ENCODE data around the gene CNGA3. TPM values are rescaled to one million over a fixed set of nuclear protein-coding genes. Genes with fewer than 3 reads are reported as not detected.
"Not testable (repeated sequence)": the region's sequence is repeated elsewhere in the genome, so short reads cannot be mapped to it uniquely, and the experiment has no call there.

The CNGA3 gene
- total RNA-seq, 1 donor from 2014 or later = 0.21 TPM

- DNase-seq (ENCODE audit: low read depth) = no peak
- TF ChIP-seq CTCF (IDR thresholded peaks at IDR 0.05; ENCODE audit: insufficient read depth, low read length, poor library complexity, severe bottlenecking) = no peak
- H3K27me3 ChIP-seq (ENCODE audit: control insufficient read depth, insufficient read depth, low read length) = peaks cover 7% of the 10 kb centered on the region
- H3K36me3 ChIP-seq (ENCODE audit: control insufficient read depth, insufficient read depth, low read length) = no peaks in the 10 kb centered on the region
- H3K4me3 ChIP-seq (ENCODE audit: low read depth, low read length) = no peak overlapping the region
Measured at GRCh38 chr2:98301469-98301868, 44.8 kb upstream of the CNGA3 start.

DNA sequence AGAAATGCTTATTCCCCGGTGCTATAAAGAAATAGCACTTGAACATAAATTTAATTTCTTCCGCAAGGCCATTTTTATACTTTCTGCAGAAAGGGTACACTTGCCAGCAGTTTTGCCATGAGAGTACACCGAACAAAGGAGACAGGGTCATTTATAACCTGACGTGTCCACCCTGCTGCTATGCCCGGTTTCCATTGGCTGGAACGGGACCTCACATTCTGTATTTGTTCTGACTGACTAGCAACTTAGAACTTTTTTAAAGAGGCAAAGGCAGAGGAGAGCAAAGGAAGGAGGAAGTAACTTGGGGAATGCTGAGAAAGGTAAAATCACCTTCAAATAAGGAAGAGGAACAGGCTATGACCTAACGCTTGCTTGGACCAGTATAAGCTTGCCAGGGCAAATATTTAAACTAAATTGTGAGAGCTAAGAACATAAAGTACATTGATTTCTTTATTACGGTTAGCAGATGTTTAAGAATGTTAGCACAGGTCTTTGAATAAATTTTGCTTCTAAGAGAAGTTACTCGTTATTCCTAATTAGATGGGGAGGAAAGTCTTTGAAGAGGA is 39.0 kb upstream of the CNGA3 start:
- H3K27me3 ChIP-seq (ENCODE audit: control insufficient read depth, insufficient read depth, low read length); H3K36me3 ChIP-seq (ENCODE audit: control insufficient read depth, insufficient read depth, low read length); DNase-seq (ENCODE audit: low read depth); H3K4me3 ChIP-seq (ENCODE audit: low read depth, low read length): not testable (repeated sequence)

DNA sequence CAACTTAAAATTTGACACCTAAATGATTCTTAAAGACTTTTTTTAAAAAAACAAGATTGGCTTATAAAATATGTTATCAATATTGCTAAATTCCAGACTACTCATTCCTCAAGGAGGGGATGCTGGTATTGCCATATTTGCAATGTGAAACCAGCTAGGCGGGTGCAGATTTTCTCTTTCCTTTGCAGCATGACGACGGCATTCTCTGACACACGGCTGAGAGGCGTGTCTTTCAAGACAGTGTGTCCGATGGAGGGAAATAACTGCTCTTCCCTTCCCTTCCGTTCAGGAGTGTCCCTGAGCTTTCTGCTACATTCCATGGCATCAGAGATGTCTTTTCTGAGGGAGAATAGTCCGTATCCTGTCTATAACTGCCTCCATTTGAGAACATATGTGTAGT is 38.2 kb upstream of the CNGA3 start:
- no peak for DNase-seq (ENCODE audit: low read depth)
- H3K27me3 ChIP-seq (ENCODE audit: control insufficient read depth, insufficient read depth, low read length) = peaks cover 2% of the 10 kb centered on the region
- H3K36me3 ChIP-seq (ENCODE audit: control insufficient read depth, insufficient read depth, low read length) = no peaks in the 10 kb centered on the region
- TF ChIP-seq CTCF (IDR thresholded peaks at IDR 0.05; ENCODE audit: insufficient read depth, low read length, poor library complexity, severe bottlenecking) = no peak
- no peak overlapping the region for H3K4me3 ChIP-seq (ENCODE audit: low read depth, low read length)

- H3K4me3 ChIP-seq (ENCODE audit: low read depth, low read length) = no peak overlapping the region
- no peak for TF ChIP-seq CTCF (IDR thresholded peaks at IDR 0.05; ENCODE audit: insufficient read depth, low read length, poor library complexity, severe bottlenecking)
- H3K36me3 ChIP-seq (ENCODE audit: control insufficient read depth, insufficient read depth, low read length) = no peaks in the 10 kb centered on the region
- H3K27me3 ChIP-seq (ENCODE audit: control insufficient read depth, insufficient read depth, low read length) = peaks cover 2% of the 10 kb centered on the region
- no peak for DNase-seq (ENCODE audit: low read depth)
Measured at GRCh38 chr2:98308532-98308931, 37.7 kb upstream of the CNGA3 start.

DNA sequence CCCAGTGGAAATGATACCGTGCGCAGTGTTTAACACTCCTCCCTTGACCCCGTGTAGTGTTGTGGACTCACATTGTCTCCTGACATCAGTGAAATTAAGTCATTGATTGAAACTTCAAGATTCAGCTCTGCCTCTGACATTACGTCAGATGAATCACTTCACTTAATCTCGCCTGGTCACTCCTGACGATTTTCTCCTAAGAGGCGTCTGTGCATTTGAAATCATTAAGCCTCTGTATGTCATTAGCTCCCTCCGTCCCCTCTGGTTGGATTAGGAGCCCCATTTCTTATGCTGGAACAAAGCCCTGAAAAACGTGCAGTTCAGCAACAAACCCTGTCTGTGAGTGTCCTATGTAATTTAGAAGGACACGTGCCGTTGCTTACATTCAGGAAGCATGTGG is 36.7 kb upstream of the CNGA3 start:
- TF ChIP-seq CTCF (IDR thresholded peaks at IDR 0.05; ENCODE audit: insufficient read depth, low read length, poor library complexity, severe bottlenecking) = no peak
- Histone ChIP-seq H3K27me3 (ENCODE audit: control insufficient read depth, insufficient read depth, low read length) (peaks cover 2% of the 10 kb centered on the region), H3K4me3 (ENCODE audit: low read depth, low read length) (no peak overlapping the region), H3K36me3 (ENCODE audit: control insufficient read depth, insufficient read depth, low read length) (no peaks in the 10 kb centered on the region)
- DNase-seq (ENCODE audit: low read depth) = no peak

DNA sequence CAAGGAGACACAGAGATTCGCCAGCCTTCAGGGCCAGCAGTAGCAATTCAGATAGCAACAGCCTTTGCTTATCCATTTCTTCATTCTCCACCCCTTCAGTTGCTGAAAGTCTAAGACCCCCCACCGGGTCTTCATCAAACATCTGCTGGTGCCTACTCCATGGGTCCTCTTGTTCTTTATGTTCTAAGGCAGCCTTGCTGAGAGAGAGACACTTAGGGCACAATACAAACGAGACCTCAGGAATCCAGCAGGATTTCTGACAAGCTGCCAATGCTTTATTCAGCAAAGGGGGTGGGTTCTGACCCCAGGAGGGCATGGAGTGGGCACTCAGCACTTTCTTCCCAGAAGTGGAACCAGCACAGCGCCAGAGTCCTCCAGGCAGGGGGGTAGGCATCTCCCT is 36.2 kb upstream of the CNGA3 start:
- Histone ChIP-seq H3K27me3 (ENCODE audit: control insufficient read depth, insufficient read depth, low read length) (peaks cover 2% of the 10 kb centered on the region), H3K36me3 (ENCODE audit: control insufficient read depth, insufficient read depth, low read length) (no peaks in the 10 kb centered on the region), H3K4me3 (ENCODE audit: low read depth, low read length) (no peak overlapping the region)
- no peak for TF ChIP-seq CTCF (IDR thresholded peaks at IDR 0.05; ENCODE audit: insufficient read depth, low read length, poor library complexity, severe bottlenecking)
- no peak for DNase-seq (ENCODE audit: low read depth)
